ENCODE measurements around the gene IQGAP1. TPM values are rescaled to one million over a fixed set of nuclear protein-coding genes. Genes with fewer than 3 reads are reported as not detected.
"Not testable (repeated sequence)": the region's sequence is repeated elsewhere in the genome, so short reads cannot be mapped to it uniquely, and the experiment has no call there.

The IQGAP1 gene
- total RNA-seq, 2 donors from 2014 or later: 224 TPM

- Mint-ChIP-seq H3K27me3 (no peaks in the 10 kb centered on the region), H3K4me3 (no peak overlapping the region), H3K36me3 (ENCODE audit: low read depth) (no peaks in the 10 kb centered on the region), H3K4me1 (no peaks in the 10 kb centered on the region), H3K9me3 (no peaks in the 10 kb centered on the region), H3K27ac (no peak overlapping the region)
- ATAC-seq (replicated peaks): no peak
Measured at GRCh38 chr15:90519688-90520087, 131.6 kb downstream of the IQGAP1 start.

GRCh38 chr15:90520365-90520764 is 132.3 kb downstream of the IQGAP1 start:
- Mint-ChIP-seq H3K36me3 (ENCODE audit: low read depth) (no peaks in the 10 kb centered on the region), H3K27me3 (no peaks in the 10 kb centered on the region), H3K27ac (no peak overlapping the region), H3K4me1 (no peaks in the 10 kb centered on the region), H3K4me3 (no peak overlapping the region), H3K9me3 (no peaks in the 10 kb centered on the region)
- ATAC-seq (replicated peaks): no peak

GRCh38 chr15:90523373-90523772 is 135.3 kb downstream of the IQGAP1 start:
- ATAC-seq (replicated peaks): peak; percentile 50
- Mint-ChIP-seq H3K4me1 (no peaks in the 10 kb centered on the region), H3K27me3 (no peaks in the 10 kb centered on the region), H3K27ac (no peak overlapping the region), H3K36me3 (ENCODE audit: low read depth) (no peaks in the 10 kb centered on the region), H3K9me3 (no peaks in the 10 kb centered on the region), H3K4me3 (no peak overlapping the region)

GRCh38 chr15:90524018-90524803 is 136.2 kb downstream of the IQGAP1 start:
- H3K9me3 Mint-ChIP-seq; H3K27me3 Mint-ChIP-seq; H3K27ac Mint-ChIP-seq; ATAC-seq (replicated peaks); H3K4me1 Mint-ChIP-seq; H3K4me3 Mint-ChIP-seq; H3K36me3 Mint-ChIP-seq (ENCODE audit: low read depth): not testable (repeated sequence)

GRCh38 chr15:90529011-90529370 is 140.9 kb downstream of the IQGAP1 start:
- peak overlapping the region; percentile 89 for H3K27ac Mint-ChIP-seq
- H3K4me3 Mint-ChIP-seq: peak overlapping the region; percentile 94
- no peak for ATAC-seq (replicated peaks)
- H3K9me3 Mint-ChIP-seq: no peaks in the 10 kb centered on the region
- peaks cover 11% of the 10 kb centered on the region for H3K36me3 Mint-ChIP-seq (ENCODE audit: low read depth)
- peaks cover 22% of the 10 kb centered on the region for H3K4me1 Mint-ChIP-seq
- H3K27me3 Mint-ChIP-seq: no peaks in the 10 kb centered on the region

- Mint-ChIP-seq H3K36me3 (ENCODE audit: low read depth) (peaks cover 11% of the 10 kb centered on the region), H3K27ac (peak within 1 kb of the TSS; percentile 89), H3K4me1 (peaks cover 28% of the 10 kb centered on the region), H3K4me3 (peak within 1 kb of the TSS; percentile 94), H3K9me3 (no peaks in the 10 kb centered on the region), H3K27me3 (no peaks in the 10 kb centered on the region)
- ATAC-seq (replicated peaks): peak; percentile 92
Measured at GRCh38 chr15:90529371-90530249, 141.6 kb downstream of the IQGAP1 start, which contains the start of gene CRTC3. TSS of gene CRTC3 (plus strand) at chr15:90529923. CDS start at chr15:90530072, 149 bp downstream.

- peaks cover 11% of the 10 kb centered on the region for H3K36me3 Mint-ChIP-seq (ENCODE audit: low read depth)
- H3K4me3 Mint-ChIP-seq: peak overlapping the region; percentile 94
- H3K27me3 Mint-ChIP-seq: no peaks in the 10 kb centered on the region
- no peaks in the 10 kb centered on the region for H3K9me3 Mint-ChIP-seq
- H3K27ac Mint-ChIP-seq: peak overlapping the region; percentile 87
- peaks cover 35% of the 10 kb centered on the region for H3K4me1 Mint-ChIP-seq
- ATAC-seq (replicated peaks): peak; percentile 48
Measured at GRCh38 chr15:90530250-90531051, 142.4 kb downstream of the IQGAP1 start.

- H3K4me1 Mint-ChIP-seq: peaks cover 40% of the 10 kb centered on the region
- no peaks in the 10 kb centered on the region for H3K27me3 Mint-ChIP-seq
- peak overlapping the region; percentile 94 for H3K4me3 Mint-ChIP-seq
- ATAC-seq (replicated peaks): no peak
- peaks cover 11% of the 10 kb centered on the region for H3K36me3 Mint-ChIP-seq (ENCODE audit: low read depth)
- H3K27ac Mint-ChIP-seq: peak overlapping the region; percentile 87
- H3K9me3 Mint-ChIP-seq: no peaks in the 10 kb centered on the region
Measured at GRCh38 chr15:90531147-90531546, 143.1 kb downstream of the IQGAP1 start.

GRCh38 chr15:90535254-90535653 is 147.2 kb downstream of the IQGAP1 start:
- H3K4me3 Mint-ChIP-seq: no peak overlapping the region
- peaks cover 59% of the 10 kb centered on the region for H3K4me1 Mint-ChIP-seq
- no peaks in the 10 kb centered on the region for H3K27me3 Mint-ChIP-seq
- H3K9me3 Mint-ChIP-seq: no peaks in the 10 kb centered on the region
- peak overlapping the region; percentile 53 for H3K27ac Mint-ChIP-seq
- no peak for ATAC-seq (replicated peaks)
- H3K36me3 Mint-ChIP-seq (ENCODE audit: low read depth): peaks cover 17% of the 10 kb centered on the region

- Mint-ChIP-seq H3K27ac (peak overlapping the region; percentile 96), H3K36me3 (ENCODE audit: low read depth) (peaks cover 34% of the 10 kb centered on the region), H3K27me3 (no peaks in the 10 kb centered on the region), H3K9me3 (no peaks in the 10 kb centered on the region), H3K4me1 (peaks cover 29% of the 10 kb centered on the region), H3K4me3 (peak overlapping the region; percentile 94)
- peak; percentile 93 for ATAC-seq (replicated peaks)
Measured at GRCh38 chr15:90539789-90540188, 151.7 kb downstream of the IQGAP1 start.

GRCh38 chr15:90540768-90541167 is 152.7 kb downstream of the IQGAP1 start:
- peaks cover 25% of the 10 kb centered on the region for H3K4me1 Mint-ChIP-seq
- ATAC-seq (replicated peaks): no peak
- no peak overlapping the region for H3K27ac Mint-ChIP-seq
- no peaks in the 10 kb centered on the region for H3K27me3 Mint-ChIP-seq
- no peaks in the 10 kb centered on the region for H3K9me3 Mint-ChIP-seq
- peak overlapping the region; percentile 94 for H3K4me3 Mint-ChIP-seq
- peaks cover 40% of the 10 kb centered on the region for H3K36me3 Mint-ChIP-seq (ENCODE audit: low read depth)

GRCh38 chr15:90545095-90545494 is 157.1 kb downstream of the IQGAP1 start:
- H3K36me3 Mint-ChIP-seq (ENCODE audit: low read depth): peaks cover 66% of the 10 kb centered on the region
- H3K4me3 Mint-ChIP-seq: no peak overlapping the region
- peak overlapping the region; percentile 8 for H3K27ac Mint-ChIP-seq

GRCh38 chr15:90547540-90547939 is 159.5 kb downstream of the IQGAP1 start:
- Mint-ChIP-seq H3K27ac (no peak overlapping the region), H3K4me1 (peaks cover 17% of the 10 kb centered on the region), H3K4me3 (no peak overlapping the region), H3K9me3 (no peaks in the 10 kb centered on the region), H3K27me3 (no peaks in the 10 kb centered on the region), H3K36me3 (ENCODE audit: low read depth) (peaks cover 79% of the 10 kb centered on the region)
- ATAC-seq (replicated peaks): no peak

More at GRCh38 chr15:90545095-90545494, 157.1 kb downstream of the IQGAP1 start:
- Mint-ChIP-seq H3K4me1 (peaks cover 13% of the 10 kb centered on the region), H3K27me3 (no peaks in the 10 kb centered on the region), H3K9me3 (no peaks in the 10 kb centered on the region)
- ATAC-seq (replicated peaks): peak; percentile 50

GRCh38 chr15:90550919-90551318 is 162.9 kb downstream of the IQGAP1 start:
- Mint-ChIP-seq H3K27me3 (no peaks in the 10 kb centered on the region), H3K9me3 (no peaks in the 10 kb centered on the region), H3K27ac (no peak overlapping the region), H3K4me1 (peaks cover 18% of the 10 kb centered on the region), H3K4me3 (no peak overlapping the region), H3K36me3 (ENCODE audit: low read depth) (peaks cover 75% of the 10 kb centered on the region)
- ATAC-seq (replicated peaks): no peak

Data from activated T-helper 17 cell treated with anti-CD3 and anti-CD28 coated beads, Interleukin-2, amount 50 U/mL, for 72 hours (primary cell).